Duodenal mucosa (tissue), 2 donors: Measurements from ENCODE around the gene NKIRAS2.

Experiments
- H3K27ac ChIP-seq: one replicate; pipeline ENCODE4 v1.7.0; 2013; ENCODE audit warnings: low read depth, low read length
- H3K27me3 ChIP-seq, 2 donors: one replicate each; pipeline ENCODE4 v1.7.0; 2013; ENCODE audit warnings: low read length in 2 of 2, control low read depth in 1 of 2; ENCODE audit not compliant: insufficient read depth in 2 of 2, control insufficient read depth in 1 of 2
- H3K36me3 ChIP-seq, 2 donors: one replicate each; pipeline ENCODE4 v1.7.0; 2013; ENCODE audit warnings: low read length in 2 of 2, control low read depth in 1 of 2; ENCODE audit not compliant: insufficient read depth in 2 of 2, control insufficient read depth in 1 of 2
- H3K4me1 ChIP-seq, 2 donors: one replicate each; pipeline ENCODE4 v1.7.0; 2013; ENCODE audit warnings: low read length in 2 of 2, control low read depth in 1 of 2; ENCODE audit not compliant: insufficient read depth in 2 of 2, control insufficient read depth in 1 of 2
- H3K4me3 ChIP-seq, 2 donors: one replicate each; pipeline ENCODE4 v1.7.0; 2013; ENCODE audit warnings: low read length in 2 of 2, low read depth in 1 of 2
- H3K9ac ChIP-seq, 2 donors: one replicate each; pipeline ENCODE4 v1.7.0; 2013; ENCODE audit warnings: low read length in 2 of 2, low read depth in 1 of 2
- H3K9me3 ChIP-seq, 2 donors: one replicate each; pipeline ENCODE4 v1.7.0; 2013; ENCODE audit warnings: low read length in 2 of 2, control low read depth in 1 of 2; ENCODE audit not compliant: control insufficient read depth in 1 of 2

NKIRAS2 gene

GRCh38 chr17:42025936-42026335 lies 6.0 kb downstream of the NKIRAS2 start:
- Histone ChIP-seq H3K9me3 (no peaks in the 10 kb centered on the region), H3K4me1 (peaks cover 27% of the 10 kb centered on the region in 2 donors), H3K9ac (no peak overlapping the region), H3K27me3 (no peaks in the 10 kb centered on the region), H3K27ac (no peak overlapping the region), H3K4me3 (no peak overlapping the region), H3K36me3 (peaks cover 5 to 23% of the 10 kb centered on the region in 2 donors)

- H3K4me3 ChIP-seq = no peak overlapping the region
Observed at GRCh38 chr17:42026857-42027589, 7.1 kb downstream of the NKIRAS2 start.

GRCh38 chr17:42027590-42027889 lies 7.7 kb downstream of the NKIRAS2 start:
- Histone ChIP-seq H3K4me1 (peaks cover 20 to 23% of the 10 kb centered on the region in 2 donors), H3K9me3 (no peaks in the 10 kb centered on the region), H3K36me3 (peaks cover under 1 to 17% of the 10 kb centered on the region in 2 donors), H3K9ac (no peak overlapping the region), H3K4me3 (no peak overlapping the region), H3K27ac (no peak overlapping the region), H3K27me3 (no peaks in the 10 kb centered on the region)

More at GRCh38 chr17:42026857-42027589, 7.1 kb downstream of the NKIRAS2 start:
- H3K9ac ChIP-seq = no peak overlapping the region
- no peaks in the 10 kb centered on the region for H3K27me3 ChIP-seq
- peaks cover 20 to 23% of the 10 kb centered on the region in 2 donors for H3K4me1 ChIP-seq
- H3K9me3 ChIP-seq = no peaks in the 10 kb centered on the region
- H3K36me3 ChIP-seq = peaks cover 5 to 23% of the 10 kb centered on the region in 2 donors
- no peak overlapping the region for H3K27ac ChIP-seq

- Histone ChIP-seq H3K9me3 (no peaks in the 10 kb centered on the region), H3K27me3 (no peaks in the 10 kb centered on the region), H3K4me3 (no peak overlapping the region), H3K9ac (no peak overlapping the region), H3K36me3 (peaks cover 0 to 11% of the 10 kb centered on the region in 2 donors), H3K27ac (no peak overlapping the region), H3K4me1 (peaks cover 20 to 22% of the 10 kb centered on the region in 2 donors)
Observed at GRCh38 chr17:42027961-42028790, 8.3 kb downstream of the NKIRAS2 start.

GRCh38 chr17:42028791-42029127 lies 8.9 kb downstream of the NKIRAS2 start:
- H3K27me3 ChIP-seq = no peaks in the 10 kb centered on the region
- H3K36me3 ChIP-seq = peaks cover 0 to 6% of the 10 kb centered on the region in 2 donors
- no peak overlapping the region for H3K9ac ChIP-seq

GRCh38 chr17:42031584-42031983 lies 11.7 kb downstream of the NKIRAS2 start:
- no peaks in the 10 kb centered on the region for H3K9me3 ChIP-seq
- H3K36me3 ChIP-seq = no peaks in the 10 kb centered on the region
- H3K27me3 ChIP-seq = no peaks in the 10 kb centered on the region
- no peaks in the 10 kb centered on the region for H3K4me1 ChIP-seq
- H3K4me3 ChIP-seq = no peak overlapping the region
- H3K9ac ChIP-seq = no peak overlapping the region
- no peak overlapping the region for H3K27ac ChIP-seq

More at GRCh38 chr17:42028791-42029127, 8.9 kb downstream of the NKIRAS2 start:
- Histone ChIP-seq H3K4me1 (peaks cover 15 to 16% of the 10 kb centered on the region in 2 donors), H3K4me3 (no peak overlapping the region), H3K9me3 (no peaks in the 10 kb centered on the region), H3K27ac (no peak overlapping the region)

- H3K36me3 ChIP-seq = no peaks in the 10 kb centered on the region
- H3K27ac ChIP-seq = no peak overlapping the region
- H3K9me3 ChIP-seq = no peaks in the 10 kb centered on the region
- no peaks in the 10 kb centered on the region for H3K4me1 ChIP-seq
- H3K27me3 ChIP-seq = peaks cover 0 to 3% of the 10 kb centered on the region in 2 donors
- H3K4me3 ChIP-seq = no peak overlapping the region
- H3K9ac ChIP-seq = no peak overlapping the region
Observed at GRCh38 chr17:42034059-42034458, 14.2 kb downstream of the NKIRAS2 start.

GRCh38 chr17:42038221-42038973 lies 18.5 kb downstream of the NKIRAS2 start:
- peaks cover 0 to 3% of the 10 kb centered on the region in 2 donors for H3K27me3 ChIP-seq
- no peak overlapping the region for H3K9ac ChIP-seq
- H3K4me1 ChIP-seq = no peaks in the 10 kb centered on the region

GRCh38 chr17:42039794-42040763 lies 20.2 kb downstream of the NKIRAS2 start:
- Histone ChIP-seq H3K27me3 (peaks cover 0 to 3% of the 10 kb centered on the region in 2 donors), H3K27ac (no peak overlapping the region), H3K9ac (peak overlapping the region in 1 of 2 donors; percentile 18), H3K36me3 (no peaks in the 10 kb centered on the region), H3K9me3 (no peaks in the 10 kb centered on the region), H3K4me3 (peak overlapping the region in 1 of 2 donors; percentile 36), H3K4me1 (no peaks in the 10 kb centered on the region)

More at GRCh38 chr17:42038221-42038973, 18.5 kb downstream of the NKIRAS2 start:
- Histone ChIP-seq H3K36me3 (no peaks in the 10 kb centered on the region), H3K27ac (no peak overlapping the region), H3K4me3 (no peak overlapping the region), H3K9me3 (no peaks in the 10 kb centered on the region)
